Activated CD4-positive, CD25-positive, alpha-beta regulatory T cell (primary cell): ENCODE measurements around the gene SORCS2.

Source experiments
- DNase-seq, 4 experiments: peaks; one replicate each; lab custom pipeline; 2025; lab: John Stamatoyannopoulos, UW

The SORCS2 gene

GRCh38 chr4:7186031-7186430 is 6.3 kb upstream of the SORCS2 start:
- no peak for DNase-seq

GRCh38 chr4:7186516-7187167 is 5.7 kb upstream of the SORCS2 start:
- no peak for DNase-seq

GRCh38 chr4:7187168-7187535 is 5.2 kb upstream of the SORCS2 start:
- DNase-seq, result no peak

GRCh38 chr4:7187691-7188090 is 4.6 kb upstream of the SORCS2 start:
- no peak for DNase-seq

GRCh38 chr4:7189066-7189465 is 3.3 kb upstream of the SORCS2 start:
- no peak for DNase-seq

- no peak for DNase-seq
These were observed 2.7 kb upstream of the SORCS2 start for GRCh38 chr4:7189475-7190277.

- DNase-seq, result no peak
These were observed 2.1 kb upstream of the SORCS2 start for GRCh38 chr4:7190278-7190594.

GRCh38 chr4:7190691-7191545 is 1.4 kb upstream of the SORCS2 start:
- no peak for DNase-seq

GRCh38 chr4:7191546-7192251 is 639 bp upstream of the SORCS2 start:
- DNase-seq, result no peak

- no peak for DNase-seq
These were observed 956 bp downstream of the SORCS2 start for GRCh38 chr4:7193030-7193958.

GRCh38 chr4:7194251-7195140 is 2.2 kb downstream of the SORCS2 start:
- no peak for DNase-seq

GRCh38 chr4:7195141-7195515 is 2.8 kb downstream of the SORCS2 start:
- DNase-seq, result no peak

- DNase-seq, result no peak
These were observed 3.4 kb downstream of the SORCS2 start for GRCh38 chr4:7195546-7196287.

- DNase-seq, result no peak
These were observed 3.9 kb downstream of the SORCS2 start for GRCh38 chr4:7196288-7196651.

- DNase-seq, result no peak
These were observed 4.4 kb downstream of the SORCS2 start for GRCh38 chr4:7196736-7197135.

GRCh38 chr4:7197910-7198309 is 5.6 kb downstream of the SORCS2 start:
- no peak for DNase-seq

- no peak for DNase-seq
These were observed 6.2 kb downstream of the SORCS2 start for GRCh38 chr4:7198440-7199128.

GRCh38 chr4:7199129-7199725 is 6.9 kb downstream of the SORCS2 start:
- DNase-seq, result no peak
